Activated T-helper 17 cell treated with anti-CD3 and anti-CD28 coated beads, Interleukin-2, amount 50 U/mL, for 72 hours (primary cell): ENCODE data around the gene PROP1. TPM values are rescaled to one million over a fixed set of nuclear protein-coding genes. Genes with fewer than 3 reads are reported as not detected.
"Not testable (repeated sequence)": the region's sequence is repeated elsewhere in the genome, so short reads cannot be mapped to it uniquely, and the experiment has no call there.

Experiments
- ATAC-seq: fragments of 150-1000 bp; cut with Tn5 transposase; replicated peaks from 2 replicates; pipeline ENCODE4 v1.10.0; 2021; ENCODE audit warnings: mild to moderate bottlenecking, moderate library complexity
- H3K27ac Mint-ChIP-seq: one replicate; pipeline ENCODE4 v1.8.0; 2022; ENCODE audit warnings: mixed read lengths
- H3K27me3 Mint-ChIP-seq: one replicate; pipeline ENCODE4 v1.8.0; 2022; ENCODE audit warnings: mixed read lengths
- H3K36me3 Mint-ChIP-seq: one replicate; pipeline ENCODE4 v1.8.0; 2022; ENCODE audit warnings: low read depth, mild to moderate bottlenecking, mixed read lengths
- H3K4me1 Mint-ChIP-seq: one replicate; pipeline ENCODE4 v1.8.0; 2022; ENCODE audit warnings: mixed read lengths
- H3K4me3 Mint-ChIP-seq: one replicate; pipeline ENCODE4 v1.8.0; 2022; ENCODE audit warnings: mild to moderate bottlenecking, mixed read lengths
- H3K9me3 Mint-ChIP-seq: one replicate; pipeline ENCODE4 v1.8.0; 2022; ENCODE audit warnings: mixed read lengths
- total RNA-seq, 2 donors: library from RNA; stranded (reverse); gene quantifications; one replicate each; pipeline ENCODE4 v1.2.3, GENCODE V29; 2022

The PROP1 gene
- total RNA-seq, 2 donors from 2014 or later = not detected

- Mint-ChIP-seq H3K9me3 (no peaks in the 10 kb centered on the region), H3K36me3 (no peaks in the 10 kb centered on the region), H3K27me3 (no peaks in the 10 kb centered on the region), H3K4me1 (no peaks in the 10 kb centered on the region), H3K27ac (no peak overlapping the region), H3K4me3 (no peak overlapping the region)
- no peak for ATAC-seq
These were observed 27.3 kb downstream of the PROP1 start for GRCh38 chr5:177968661-177969211.

- Mint-ChIP-seq H3K9me3 (no peaks in the 10 kb centered on the region), H3K36me3 (peaks cover 6% of the 10 kb centered on the region), H3K4me1 (no peaks in the 10 kb centered on the region), H3K27me3 (no peaks in the 10 kb centered on the region), H3K27ac (no peak overlapping the region), H3K4me3 (no peak overlapping the region)
- ATAC-seq = no peak
These were observed 28.7 kb downstream of the PROP1 start for GRCh38 chr5:177967221-177967887.

- Mint-ChIP-seq H3K36me3 (peaks cover 6% of the 10 kb centered on the region), H3K4me3 (no peak overlapping the region), H3K9me3 (no peaks in the 10 kb centered on the region), H3K27ac (no peak overlapping the region), H3K4me1 (no peaks in the 10 kb centered on the region), H3K27me3 (no peaks in the 10 kb centered on the region)
- no peak for ATAC-seq
These were observed 29.2 kb downstream of the PROP1 start for GRCh38 chr5:177966839-177967166.

GRCh38 chr5:177966009-177966838, 29.8 kb downstream of the PROP1 start:
- Mint-ChIP-seq H3K4me1 (no peaks in the 10 kb centered on the region), H3K9me3 (no peaks in the 10 kb centered on the region), H3K27ac (no peak overlapping the region), H3K4me3 (no peak overlapping the region), H3K36me3 (peaks cover 6% of the 10 kb centered on the region), H3K27me3 (no peaks in the 10 kb centered on the region)
- ATAC-seq = no peak

GRCh38 chr5:177964471-177964870, 31.6 kb downstream of the PROP1 start:
- H3K27ac Mint-ChIP-seq = no peak overlapping the region
- no peaks in the 10 kb centered on the region for H3K9me3 Mint-ChIP-seq
- H3K27me3 Mint-ChIP-seq = no peaks in the 10 kb centered on the region
- H3K4me1 Mint-ChIP-seq = no peaks in the 10 kb centered on the region
- peaks cover 21% of the 10 kb centered on the region for H3K36me3 Mint-ChIP-seq
- ATAC-seq = no peak
- no peak overlapping the region for H3K4me3 Mint-ChIP-seq

- Mint-ChIP-seq H3K36me3 (peaks cover 22% of the 10 kb centered on the region), H3K9me3 (no peaks in the 10 kb centered on the region), H3K4me1 (no peaks in the 10 kb centered on the region), H3K27ac (no peak overlapping the region), H3K27me3 (no peaks in the 10 kb centered on the region), H3K4me3 (no peak overlapping the region)
- ATAC-seq = no peak
These were observed 32.1 kb downstream of the PROP1 start for GRCh38 chr5:177963966-177964365.

- no peak for ATAC-seq
- Mint-ChIP-seq H3K4me3 (no peak overlapping the region), H3K36me3 (peaks cover 38% of the 10 kb centered on the region), H3K4me1 (no peaks in the 10 kb centered on the region), H3K27me3 (no peaks in the 10 kb centered on the region), H3K9me3 (no peaks in the 10 kb centered on the region), H3K27ac (no peak overlapping the region)
These were observed 36.7 kb downstream of the PROP1 start for GRCh38 chr5:177959315-177959714.

- Mint-ChIP-seq H3K9me3 (no peaks in the 10 kb centered on the region), H3K27me3 (no peaks in the 10 kb centered on the region), H3K36me3 (peaks cover 44% of the 10 kb centered on the region), H3K4me3 (no peak overlapping the region), H3K27ac (no peak overlapping the region), H3K4me1 (no peaks in the 10 kb centered on the region)
- no peak for ATAC-seq
These were observed 37.3 kb downstream of the PROP1 start for GRCh38 chr5:177958696-177959095.

- no peak overlapping the region for H3K27ac Mint-ChIP-seq
- H3K4me1 Mint-ChIP-seq = no peaks in the 10 kb centered on the region
- no peak overlapping the region for H3K4me3 Mint-ChIP-seq
- H3K36me3 Mint-ChIP-seq = peaks cover 49% of the 10 kb centered on the region
- ATAC-seq = no peak
- no peaks in the 10 kb centered on the region for H3K27me3 Mint-ChIP-seq
- no peaks in the 10 kb centered on the region for H3K9me3 Mint-ChIP-seq
These were observed 38.8 kb downstream of the PROP1 start for GRCh38 chr5:177957241-177957640.

GRCh38 chr5:177953101-177953500, 42.9 kb downstream of the PROP1 start:
- H3K9me3 Mint-ChIP-seq, H3K27ac Mint-ChIP-seq, H3K27me3 Mint-ChIP-seq, ATAC-seq, H3K4me3 Mint-ChIP-seq, H3K4me1 Mint-ChIP-seq: not testable (repeated sequence)
- peaks cover 42% of the 10 kb centered on the region for H3K36me3 Mint-ChIP-seq

- peaks cover 33% of the 10 kb centered on the region for H3K36me3 Mint-ChIP-seq
- H3K4me1 Mint-ChIP-seq, H3K27me3 Mint-ChIP-seq, H3K27ac Mint-ChIP-seq, ATAC-seq, H3K9me3 Mint-ChIP-seq, H3K4me3 Mint-ChIP-seq: not testable (repeated sequence)
These were observed 46.4 kb downstream of the PROP1 start for GRCh38 chr5:177949656-177950055.

GRCh38 chr5:177949065-177949464, 47.0 kb downstream of the PROP1 start:
- not testable (repeated sequence) for ATAC-seq, H3K27ac Mint-ChIP-seq, H3K4me3 Mint-ChIP-seq, H3K27me3 Mint-ChIP-seq, H3K4me1 Mint-ChIP-seq, H3K9me3 Mint-ChIP-seq
- H3K36me3 Mint-ChIP-seq = peaks cover 31% of the 10 kb centered on the region

- H3K9me3 Mint-ChIP-seq, ATAC-seq, H3K27me3 Mint-ChIP-seq, H3K4me1 Mint-ChIP-seq, H3K4me3 Mint-ChIP-seq, H3K27ac Mint-ChIP-seq: not testable (repeated sequence)
- peaks cover 20% of the 10 kb centered on the region for H3K36me3 Mint-ChIP-seq
These were observed 48.1 kb downstream of the PROP1 start for GRCh38 chr5:177947912-177948311.

- H3K9me3 Mint-ChIP-seq, H3K36me3 Mint-ChIP-seq, H3K27ac Mint-ChIP-seq, H3K4me1 Mint-ChIP-seq, H3K27me3 Mint-ChIP-seq: not testable (repeated sequence)
- H3K4me3 Mint-ChIP-seq = peak overlapping the region; percentile 46
- peak; percentile 66 for ATAC-seq
These were observed 50.3 kb downstream of the PROP1 start for GRCh38 chr5:177945601-177946283.

GRCh38 chr5:177945145-177945544, 50.9 kb downstream of the PROP1 start:
- H3K4me3 Mint-ChIP-seq = peak overlapping the region; percentile 46
- not testable (repeated sequence) for H3K27ac Mint-ChIP-seq, ATAC-seq, H3K9me3 Mint-ChIP-seq, H3K27me3 Mint-ChIP-seq, H3K4me1 Mint-ChIP-seq, H3K36me3 Mint-ChIP-seq
